Calu3 (cell line): Measurements from ENCODE around the gene SLC25A27. TPM values are rescaled to one million over a fixed set of nuclear protein-coding genes. Genes with fewer than 3 reads are reported as not detected.

Experiments
- BruUV-seq: library from RNA; stranded (reverse); fragments of 400-500 nt; replicated peaks from 2 replicates; lab custom pipeline; 2021; lab: Mats Ljungman, UMichigan
- CTCF ChIA-PET: fragments of 300-600 bp; sonication (Branson Sonifier 250); formaldehyde crosslinking; loops from one replicate; lab custom pipeline; 2022; ENCODE audit warnings: antibody characterized with exemption; lab: Charles Lee
- DNase-seq: peaks from one replicate; pipeline ENCODE4 v3.0.0; 2022
- H3K27ac Mint-ChIP-seq: one replicate; pipeline ENCODE4 v1.8.0; 2022; ENCODE audit warnings: mixed read lengths; ENCODE audit not compliant: unreplicated experiment
- H3K27me3 Mint-ChIP-seq: one replicate; pipeline ENCODE4 v1.8.0; 2022; ENCODE audit warnings: mixed read lengths; ENCODE audit not compliant: unreplicated experiment
- H3K36me3 Mint-ChIP-seq: one replicate; pipeline ENCODE4 v1.8.0; 2022; ENCODE audit warnings: mild to moderate bottlenecking, moderate library complexity, mixed read lengths; ENCODE audit not compliant: insufficient read depth, unreplicated experiment
- H3K4me1 Mint-ChIP-seq: one replicate; pipeline ENCODE4 v1.8.0; 2022; ENCODE audit warnings: mild to moderate bottlenecking, low read depth, mixed read lengths; ENCODE audit not compliant: unreplicated experiment
- H3K4me3 Mint-ChIP-seq: one replicate; pipeline ENCODE4 v1.8.0; 2022; ENCODE audit warnings: mild to moderate bottlenecking, low read depth, moderate library complexity, mixed read lengths; ENCODE audit not compliant: unreplicated experiment
- H3K9me3 Mint-ChIP-seq: one replicate; pipeline ENCODE4 v1.8.0; 2022; ENCODE audit warnings: low read depth, mixed read lengths; ENCODE audit not compliant: unreplicated experiment
- CTCF ChIP-seq: fragments of 200-600 bp; IDR thresholded peaks from one replicate; pipeline ENCODE4 v1.8.0; 2022; ENCODE audit warnings: antibody characterized with exemption; ENCODE audit not compliant: unreplicated experiment
- intact Hi-C: fragments of 100-400 bp; cut with micrococcal nuclease; formaldehyde crosslinking; loops from one replicate; pipeline ENCODE4 v1.10.0; 2022; ENCODE audit not compliant: unreplicated experiment
- total RNA-seq: library from RNA; stranded (reverse); gene quantifications from 2 replicates; pipeline ENCODE4 v1.2.3, GENCODE V29; 2022

Gene SLC25A27
- total RNA-seq, 1 experiment from 2014 or later: 8.8 TPM

GRCh38 chr6:46704562-46704961 is 51.8 kb downstream of the SLC25A27 start:
- Mint-ChIP-seq H3K9me3 (no peaks in the 10 kb centered on the region), H3K4me3 (no peak overlapping the region), H3K27ac (no peak overlapping the region), H3K27me3 (no peaks in the 10 kb centered on the region), H3K36me3 (no peaks in the 10 kb centered on the region), H3K4me1 (no peaks in the 10 kb centered on the region)
- CTCF ChIA-PET: interaction anchor here (0.7 to 1.3 kb wide), 2 partner anchors 14 to 343 kb away, joined by 3 to 4 read pairs; no protein-coding TSS in a partner anchor
- peak; percentile 34 for TF ChIP-seq CTCF
- DNase-seq: peak; percentile 19
- intact Hi-C loops: loop anchor here (1.0 to 2.0 kb wide), 4 partner anchors 77 to 342 kb away; no protein-coding TSS in a partner anchor
- BruUV-seq: no TSS peak

GRCh38 chr6:46706464-46706863 is 53.7 kb downstream of the SLC25A27 start:
- Mint-ChIP-seq H3K9me3 (no peaks in the 10 kb centered on the region), H3K36me3 (no peaks in the 10 kb centered on the region), H3K27ac (no peak overlapping the region), H3K4me1 (no peaks in the 10 kb centered on the region), H3K27me3 (no peaks in the 10 kb centered on the region), H3K4me3 (no peak overlapping the region)
- BruUV-seq: no TSS peak
- CTCF ChIA-PET: no interaction called here
- TF ChIP-seq CTCF: no peak
- DNase-seq: no peak
- intact Hi-C loops: no loop called here

GRCh38 chr6:46711491-46711890 is 58.7 kb downstream of the SLC25A27 start:
- Mint-ChIP-seq H3K9me3 (no peaks in the 10 kb centered on the region), H3K27me3 (no peaks in the 10 kb centered on the region), H3K36me3 (no peaks in the 10 kb centered on the region), H3K27ac (no peak overlapping the region), H3K4me1 (peaks cover 16% of the 10 kb centered on the region), H3K4me3 (no peak overlapping the region)
- intact Hi-C loops: no loop called here
- CTCF ChIA-PET: no interaction called here
- no TSS peak for BruUV-seq
- no peak for DNase-seq
- TF ChIP-seq CTCF: no peak

GRCh38 chr6:46715141-46715540 is 62.4 kb downstream of the SLC25A27 start:
- no peak for DNase-seq
- H3K4me1 Mint-ChIP-seq: peaks cover 44% of the 10 kb centered on the region
- no peaks in the 10 kb centered on the region for H3K9me3 Mint-ChIP-seq
- no peak overlapping the region for H3K4me3 Mint-ChIP-seq
- no TSS peak for BruUV-seq
- H3K36me3 Mint-ChIP-seq: no peaks in the 10 kb centered on the region
- no peak for TF ChIP-seq CTCF
- H3K27me3 Mint-ChIP-seq: no peaks in the 10 kb centered on the region
- CTCF ChIA-PET: no interaction called here
- intact Hi-C loops: loop anchor here (5.0 kb wide), 1 partner anchor 117 kb away; no protein-coding TSS in a partner anchor
- H3K27ac Mint-ChIP-seq: no peak overlapping the region
